Peyer's patch (tissue), 4 donors: ENCODE measurements around the gene NFKBIE. TPM values are rescaled to one million over a fixed set of nuclear protein-coding genes. Genes with fewer than 3 reads are reported as not detected.

ENCODE experiments used
- DNase-seq, 3 donors: peaks; one replicate each; pipeline ENCODE4 v3.0.0-alpha.2; 2017 to 2019
- H3K27ac ChIP-seq, 4 donors: fragments of 200-600 bp; sonication (generic); one replicate each; pipeline ENCODE4 v1.5.1; 2016 to 2019
- H3K27me3 ChIP-seq, 2 donors: fragments of 200-600 bp; sonication (generic); one replicate each; pipeline ENCODE4 v1.5.1; 2019
- H3K36me3 ChIP-seq, 3 donors: fragments of 200-600 bp; sonication (generic); one replicate each; pipeline ENCODE4 v1.5.1; 2016 to 2019
- H3K4me1 ChIP-seq, 4 donors: fragments of 200-600 bp; sonication (generic); one replicate each; pipeline ENCODE4 v1.5.1; 2016 to 2019
- H3K4me3 ChIP-seq, 4 donors: fragments of 200-600 bp; sonication (generic); 1 replicate in 3 of 4; 2 replicates in 1 of 4; pipeline ENCODE4 v1.5.1; 2016 to 2019; ENCODE audit warnings: mild to moderate bottlenecking in 1 of 4
- H3K9me3 ChIP-seq, 4 donors: fragments of 200-600 bp; sonication (generic); one replicate each; pipeline ENCODE4 v1.5.1; 2016 to 2019; ENCODE audit warnings: mild to moderate bottlenecking in 1 of 4
- POLR2A ChIP-seq, 2 donors: fragments of 450-650 bp; IDR thresholded peaks; one replicate each; pipeline ENCODE4 v1.5.1; 2017; ENCODE audit warnings: antibody characterized with exemption in 2 of 2, mild to moderate bottlenecking in 2 of 2, moderate library complexity in 2 of 2
- total RNA-seq, 4 donors: library from RNA; depleted of rRNA; stranded (reverse); fragments of >200 nt; gene quantifications; one replicate each; pipeline ENCODE4 v1.1.0, GENCODE V29; 2016
- TF ChIP-seq, protein P1 (sequence below), 6 experiments: fragments of 450-650 bp in 4 of 6; fragments of 200-600 bp in 2 of 6; sonication (generic) in 1 of 6; IDR thresholded peaks; one replicate each; pipeline ENCODE4 v1.5.1; 2017 to 2019; ENCODE audit warnings: antibody characterized with exemption in 6 of 6, mild to moderate bottlenecking in 3 of 6, moderate library complexity in 1 of 6

Gene NFKBIE
- total RNA-seq, 4 donors from 2014 or later = 16.9 to 36.3 (median 24.9) TPM

- H3K36me3 ChIP-seq = peaks cover 0 to 17% (median 0%) of the 10 kb centered on the region in 3 donors
- H3K27me3 ChIP-seq = no peaks in the 10 kb centered on the region
- peaks cover 10 to 30% (median 15%) of the 10 kb centered on the region in 4 donors for H3K4me1 ChIP-seq
- peak overlapping the region; percentile 69 to 83 (median 74) for H3K4me3 ChIP-seq
- DNase-seq = peak in 2 of 3 donors; percentile 51 to 52
- no peaks in the 10 kb centered on the region for H3K9me3 ChIP-seq
- peak overlapping the region; percentile 79 to 99 (median 86) for H3K27ac ChIP-seq
- TF ChIP-seq, protein P1, sequence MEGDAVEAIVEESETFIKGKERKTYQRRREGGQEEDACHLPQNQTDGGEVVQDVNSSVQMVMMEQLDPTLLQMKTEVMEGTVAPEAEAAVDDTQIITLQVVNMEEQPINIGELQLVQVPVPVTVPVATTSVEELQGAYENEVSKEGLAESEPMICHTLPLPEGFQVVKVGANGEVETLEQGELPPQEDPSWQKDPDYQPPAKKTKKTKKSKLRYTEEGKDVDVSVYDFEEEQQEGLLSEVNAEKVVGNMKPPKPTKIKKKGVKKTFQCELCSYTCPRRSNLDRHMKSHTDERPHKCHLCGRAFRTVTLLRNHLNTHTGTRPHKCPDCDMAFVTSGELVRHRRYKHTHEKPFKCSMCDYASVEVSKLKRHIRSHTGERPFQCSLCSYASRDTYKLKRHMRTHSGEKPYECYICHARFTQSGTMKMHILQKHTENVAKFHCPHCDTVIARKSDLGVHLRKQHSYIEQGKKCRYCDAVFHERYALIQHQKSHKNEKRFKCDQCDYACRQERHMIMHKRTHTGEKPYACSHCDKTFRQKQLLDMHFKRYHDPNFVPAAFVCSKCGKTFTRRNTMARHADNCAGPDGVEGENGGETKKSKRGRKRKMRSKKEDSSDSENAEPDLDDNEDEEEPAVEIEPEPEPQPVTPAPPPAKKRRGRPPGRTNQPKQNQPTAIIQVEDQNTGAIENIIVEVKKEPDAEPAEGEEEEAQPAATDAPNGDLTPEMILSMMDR (IDR thresholded peaks at IDR 0.05) = no peak
- TF ChIP-seq POLR2A (IDR thresholded peaks at IDR 0.05) = no peak
Observed at GRCh38 chr6:44263354-44264100, 1.8 kb downstream of the NFKBIE start.

- H3K4me1 ChIP-seq = peaks cover 10 to 37% (median 16%) of the 10 kb centered on the region in 4 donors
- H3K4me3 ChIP-seq = peak overlapping the region; percentile 69 to 83 (median 74)
- peak in 2 of 3 donors; percentile 30 to 34 for DNase-seq
- peaks cover 0 to 20% (median 0%) of the 10 kb centered on the region in 3 donors for H3K36me3 ChIP-seq
- H3K27me3 ChIP-seq = no peaks in the 10 kb centered on the region
- TF ChIP-seq, protein P1 (IDR thresholded peaks at IDR 0.05) = no peak
- no peak for TF ChIP-seq POLR2A (IDR thresholded peaks at IDR 0.05)
- peak overlapping the region; percentile 9 to 99 (median 86) for H3K27ac ChIP-seq
- H3K9me3 ChIP-seq = no peaks in the 10 kb centered on the region
Observed at GRCh38 chr6:44262467-44263353, 2.6 kb downstream of the NFKBIE start.

GRCh38 chr6:44261581-44261980 is 3.8 kb downstream of the NFKBIE start:
- peak overlapping the region in 1 of 4 donors; percentile 99 for H3K27ac ChIP-seq
- TF ChIP-seq, protein P1 (IDR thresholded peaks at IDR 0.05) = no peak
- no peak for TF ChIP-seq POLR2A (IDR thresholded peaks at IDR 0.05)
- H3K4me1 ChIP-seq = peaks cover 10 to 40% (median 18%) of the 10 kb centered on the region in 4 donors
- no peaks in the 10 kb centered on the region for H3K27me3 ChIP-seq
- DNase-seq = no peak
- H3K36me3 ChIP-seq = peaks cover 0 to 20% (median 0%) of the 10 kb centered on the region in 3 donors
- no peak overlapping the region for H3K4me3 ChIP-seq
- no peaks in the 10 kb centered on the region for H3K9me3 ChIP-seq

DNA sequence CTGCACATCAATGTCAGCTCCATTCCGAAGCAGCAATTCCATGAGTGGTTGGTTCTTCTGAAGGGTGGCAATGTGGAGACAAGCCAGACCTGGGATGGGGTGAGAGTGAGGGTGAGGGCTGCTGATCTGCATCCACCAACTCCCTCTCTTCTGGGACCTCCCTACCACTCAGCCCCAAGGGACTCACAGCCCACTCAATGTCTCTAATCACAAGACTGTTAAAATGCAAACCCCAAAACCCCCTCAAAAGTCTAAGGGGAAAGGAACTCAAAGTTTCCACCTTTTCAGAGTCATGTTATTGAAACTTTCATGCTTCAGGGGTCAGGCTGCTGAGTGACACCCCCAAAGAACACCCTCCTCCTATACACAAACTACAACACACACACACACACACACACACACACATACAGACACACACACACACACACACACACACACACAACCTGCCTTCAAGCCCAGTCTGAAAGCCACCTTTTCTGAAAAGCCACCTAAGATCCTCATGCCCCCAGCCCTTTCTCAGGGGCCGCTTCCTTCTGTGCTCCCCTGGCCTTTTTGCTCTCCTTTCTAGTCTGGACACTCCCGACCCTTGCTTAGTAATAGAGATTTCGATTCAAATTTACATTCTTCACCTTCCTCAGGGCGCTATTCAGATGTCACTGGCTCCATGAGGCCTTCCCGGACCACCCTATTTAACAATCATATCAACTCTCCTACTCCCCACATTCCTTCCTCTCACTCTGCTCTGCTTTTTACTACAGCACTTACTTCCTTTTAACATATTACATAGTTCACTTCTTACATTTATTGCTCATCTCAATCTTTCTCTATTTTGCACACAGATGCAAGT is 4.7 kb downstream of the NFKBIE start:
- no peak overlapping the region for H3K4me3 ChIP-seq
- H3K27me3 ChIP-seq = no peaks in the 10 kb centered on the region
- TF ChIP-seq, protein P1 (IDR thresholded peaks at IDR 0.05) = no peak
- TF ChIP-seq POLR2A (IDR thresholded peaks at IDR 0.05) = no peak
- peak in 1 of 3 donors; percentile 28 for DNase-seq
- H3K9me3 ChIP-seq = no peaks in the 10 kb centered on the region
- peaks cover 0 to 20% (median 0%) of the 10 kb centered on the region in 3 donors for H3K36me3 ChIP-seq
- H3K27ac ChIP-seq = peak overlapping the region in 1 of 4 donors; percentile 99
- peaks cover 13 to 46% (median 21%) of the 10 kb centered on the region in 4 donors for H3K4me1 ChIP-seq

DNA sequence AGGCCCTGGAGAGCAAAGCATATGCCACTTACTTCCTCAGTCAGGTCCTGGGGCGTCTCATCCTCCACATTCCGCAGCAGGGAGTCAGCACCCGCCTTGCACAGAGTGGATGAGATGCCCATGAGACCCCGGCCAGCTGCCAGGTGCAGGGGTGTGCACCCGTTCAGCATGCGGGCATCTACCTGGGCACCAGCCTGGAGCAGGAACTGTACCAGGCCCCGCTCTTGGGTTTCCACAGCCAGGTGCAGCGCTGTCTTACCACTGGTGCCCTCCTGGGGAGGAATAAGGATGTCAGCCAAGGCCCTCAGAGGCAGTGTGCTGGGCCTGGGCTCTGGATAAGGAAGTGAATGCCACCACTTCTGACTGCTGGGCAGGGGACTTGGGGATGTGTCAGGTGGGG is 5.3 kb downstream of the NFKBIE start:
- Histone ChIP-seq H3K9me3 (no peaks in the 10 kb centered on the region), H3K27me3 (no peaks in the 10 kb centered on the region), H3K36me3 (peaks cover 0 to 24% (median 0%) of the 10 kb centered on the region in 3 donors), H3K27ac (peak overlapping the region in 1 of 4 donors; percentile 99), H3K4me1 (peaks cover 13 to 46% (median 21%) of the 10 kb centered on the region in 4 donors), H3K4me3 (no peak overlapping the region)
- TF ChIP-seq POLR2A (IDR thresholded peaks at IDR 0.05) = no peak
- TF ChIP-seq, protein P1 (IDR thresholded peaks at IDR 0.05) = no peak
- DNase-seq = no peak
